ENCODE results near the gene BCAS3.

DNA sequence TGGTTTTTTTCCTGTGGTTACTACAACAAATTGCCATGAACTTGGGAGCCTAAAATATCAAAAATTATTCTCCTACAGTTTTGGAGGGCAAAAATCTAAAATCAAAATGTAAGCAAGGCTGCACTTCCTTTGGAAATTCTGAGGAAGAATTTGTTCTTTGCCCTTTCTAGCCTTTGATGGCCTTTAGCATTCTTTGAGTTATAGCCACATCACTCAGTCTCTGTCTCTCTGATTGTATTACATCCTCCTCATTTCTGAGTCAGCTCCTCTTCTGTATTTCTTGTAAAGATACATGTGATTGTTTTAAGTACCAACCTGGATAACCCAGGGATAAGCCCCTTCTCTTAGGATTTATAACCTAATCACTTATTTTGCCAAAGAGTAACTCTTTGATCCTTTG lies 282.0 kb downstream of the BCAS3 start:
- TF ChIP-seq, protein P1, sequence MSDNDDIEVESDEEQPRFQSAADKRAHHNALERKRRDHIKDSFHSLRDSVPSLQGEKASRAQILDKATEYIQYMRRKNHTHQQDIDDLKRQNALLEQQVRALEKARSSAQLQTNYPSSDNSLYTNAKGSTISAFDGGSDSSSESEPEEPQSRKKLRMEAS (IDR thresholded peaks at IDR 0.05) = no peak
- TF ChIP-seq CTCF (IDR thresholded peaks at IDR 0.05 in 2 of 3, conservative IDR thresholded peaks at IDR 0.05 in 1 of 3; ENCODE audit: borderline replicate concordance in 1 of 3, insufficient read depth in 1 of 3, low read depth in 2 of 3, low read length in 2 of 3) = no peak
- TF ChIP-seq EZH2 (IDR thresholded peaks at IDR 0.05) = no peak
- TF ChIP-seq REST (IDR thresholded peaks at IDR 0.05; ENCODE audit: low read depth) = no peak
- no peak for TF ChIP-seq ZNF274 (IDR thresholded peaks at IDR 0.05; ENCODE audit: low read depth, low read length)
- TF ChIP-seq RAD21 (IDR thresholded peaks at IDR 0.05; ENCODE audit: low read depth) = no peak
- no peak for TF ChIP-seq POLR2A (IDR thresholded peaks at IDR 0.05; ENCODE audit: borderline replicate concordance, extremely low read depth, insufficient read depth, insufficient read length)
- no peak for TF ChIP-seq POLR2AphosphoS5 (IDR thresholded peaks at IDR 0.05; ENCODE audit: low read depth, low read length)
- TF ChIP-seq CEBPB (IDR thresholded peaks at IDR 0.05; ENCODE audit: low read depth) = no peak

All from HCT116 (cell line).